ENCODE results near the gene LRRC52. TPM values are rescaled to one million over a fixed set of nuclear protein-coding genes. Genes with fewer than 3 reads are reported as not detected.

LRRC52 gene
- total RNA-seq, result not detected

DNA sequence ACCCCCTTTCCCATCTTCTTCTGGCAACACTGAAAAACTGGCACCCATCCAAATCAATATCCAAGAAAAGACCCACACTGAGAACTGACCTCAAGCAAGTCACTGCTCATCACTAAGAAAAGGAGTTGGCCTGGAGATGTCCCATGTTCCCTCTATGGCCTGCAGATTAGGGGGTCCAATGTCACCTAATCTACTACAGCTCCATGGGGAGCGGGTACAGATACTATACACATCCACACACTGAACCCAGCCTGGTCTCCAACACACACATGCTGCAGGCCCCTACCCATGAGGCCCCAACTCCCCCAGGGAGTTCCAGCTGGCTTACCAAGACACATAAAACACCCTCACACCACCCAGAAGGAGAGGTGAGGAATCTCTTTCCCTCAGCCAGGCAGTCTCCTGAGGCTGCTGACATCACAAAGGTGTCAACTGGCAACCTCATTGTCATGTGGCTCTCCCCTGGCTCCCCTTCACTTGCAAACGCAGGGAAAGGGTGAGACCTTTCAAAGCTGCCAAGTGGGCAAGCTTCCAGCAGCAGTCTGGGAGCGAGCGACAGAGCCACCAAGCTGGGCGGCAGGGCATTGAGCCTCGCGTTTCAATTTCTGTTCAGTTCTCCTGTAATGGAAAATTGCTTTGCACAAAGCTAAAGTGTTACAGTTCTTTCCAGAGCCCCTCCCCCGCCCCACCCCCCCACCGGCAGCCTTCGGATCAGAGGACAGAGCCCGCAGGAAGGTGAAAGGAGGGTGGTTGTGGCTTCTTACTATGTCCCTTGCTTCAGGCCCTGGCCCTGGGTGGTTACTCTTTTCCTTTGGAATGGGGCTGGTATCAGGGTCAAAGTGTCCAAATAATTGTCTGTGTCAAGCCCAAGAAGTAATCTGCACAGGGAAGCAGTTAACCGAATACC lies at the start of gene LRRC52:
Gene LRRC52 (plus strand): TSS at position 469 of the 907 bp plus-strand sequence. CDS start 297 bp downstream, at position 766.
- no peak for DNase-seq
- Histone ChIP-seq H3K27ac (no peak within 1 kb of the TSS), H3K9me3 (no peaks in the 10 kb centered on the region), H3K4me1 (peaks cover 0 to 3% (median 0%) of the 10 kb centered on the region in 4 donors), H3K36me3 (no peaks in the 10 kb centered on the region), H3K4me3 (no peak within 1 kb of the TSS), H3K27me3 (no peaks in the 10 kb centered on the region)
- in situ Hi-C loops (cut with MboI; ENCODE audit: low pct_ligation_motif_present in 1 of 4, low pct_unique_long_range_greater_than_20kb in 1 of 4, low sequenced_read_pairs in 3 of 4) (no loop called here), intact Hi-C loops (cut with DNase I; ENCODE audit: low total_unique reads) (no loop called here)
- 19 to 83% methylated on average over 1 to 12 of the region's 12 CpGs for WGBS, 2 donors (ENCODE audit: low coverage in 1 of 2)
- no peak for TF ChIP-seq POLR2AphosphoS5 (IDR thresholded peaks at IDR 0.05)
- no peak for TF ChIP-seq EP300 (IDR thresholded peaks at IDR 0.05; ENCODE audit: low read depth)
- TF ChIP-seq, protein P1, sequence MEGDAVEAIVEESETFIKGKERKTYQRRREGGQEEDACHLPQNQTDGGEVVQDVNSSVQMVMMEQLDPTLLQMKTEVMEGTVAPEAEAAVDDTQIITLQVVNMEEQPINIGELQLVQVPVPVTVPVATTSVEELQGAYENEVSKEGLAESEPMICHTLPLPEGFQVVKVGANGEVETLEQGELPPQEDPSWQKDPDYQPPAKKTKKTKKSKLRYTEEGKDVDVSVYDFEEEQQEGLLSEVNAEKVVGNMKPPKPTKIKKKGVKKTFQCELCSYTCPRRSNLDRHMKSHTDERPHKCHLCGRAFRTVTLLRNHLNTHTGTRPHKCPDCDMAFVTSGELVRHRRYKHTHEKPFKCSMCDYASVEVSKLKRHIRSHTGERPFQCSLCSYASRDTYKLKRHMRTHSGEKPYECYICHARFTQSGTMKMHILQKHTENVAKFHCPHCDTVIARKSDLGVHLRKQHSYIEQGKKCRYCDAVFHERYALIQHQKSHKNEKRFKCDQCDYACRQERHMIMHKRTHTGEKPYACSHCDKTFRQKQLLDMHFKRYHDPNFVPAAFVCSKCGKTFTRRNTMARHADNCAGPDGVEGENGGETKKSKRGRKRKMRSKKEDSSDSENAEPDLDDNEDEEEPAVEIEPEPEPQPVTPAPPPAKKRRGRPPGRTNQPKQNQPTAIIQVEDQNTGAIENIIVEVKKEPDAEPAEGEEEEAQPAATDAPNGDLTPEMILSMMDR (IDR thresholded peaks at IDR 0.05), result no peak
- TF ChIP-seq POLR2A (IDR thresholded peaks at IDR 0.05), result no peak

DNA sequence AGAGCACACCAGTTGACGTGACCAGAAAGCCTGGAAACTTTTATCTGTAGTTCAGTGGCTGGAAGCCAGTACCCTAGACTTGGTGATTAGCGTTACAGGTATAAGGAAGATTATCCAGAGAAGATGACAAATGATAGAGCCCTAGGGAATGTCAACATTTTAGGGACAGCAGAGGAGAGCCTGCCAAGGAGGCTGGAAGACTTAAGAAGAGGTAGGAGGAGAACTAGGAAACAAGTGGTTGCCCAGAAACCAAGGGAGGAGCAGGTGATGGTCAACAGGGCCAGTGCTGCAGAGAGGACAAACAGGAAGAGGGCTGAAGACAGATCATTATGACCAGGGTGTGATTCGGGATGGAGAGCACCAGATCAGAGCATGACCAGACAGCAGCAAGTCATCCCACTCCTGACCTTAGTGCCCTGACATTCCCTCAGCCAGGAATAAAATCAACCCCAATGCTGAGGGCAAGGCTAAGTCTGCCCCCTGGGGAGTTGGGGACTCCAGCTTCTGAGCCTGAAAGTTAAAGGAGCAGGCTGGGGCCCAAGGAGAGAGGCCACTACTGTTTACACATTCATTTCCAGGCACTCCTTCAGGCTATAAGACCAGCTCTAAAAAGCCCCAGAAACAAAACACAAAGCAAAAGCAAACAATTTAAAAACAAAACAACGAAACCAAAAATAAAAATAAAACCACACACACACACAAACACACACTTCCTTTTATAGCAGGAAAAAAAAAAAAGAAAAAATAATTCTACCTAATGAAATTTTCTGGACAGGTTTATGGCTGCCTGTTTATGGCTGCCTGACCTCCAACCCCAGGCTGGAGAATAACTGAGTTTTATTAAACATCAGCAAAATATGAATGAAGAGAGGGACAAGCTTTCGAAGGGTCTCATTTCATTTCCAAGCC lies 48.6 kb upstream of the LRRC52 start:
- WGBS, 2 donors (ENCODE audit: low coverage in 1 of 2), result 47 to 55% methylated on average over 5 of the region's 5 CpGs
- Histone ChIP-seq H3K4me3 (no peak overlapping the region), H3K27me3 (no peaks in the 10 kb centered on the region), H3K27ac (no peak overlapping the region), H3K4me1 (no peaks in the 10 kb centered on the region), H3K36me3 (no peaks in the 10 kb centered on the region), H3K9me3 (no peaks in the 10 kb centered on the region)
- in situ Hi-C loops (cut with MboI; ENCODE audit: low pct_ligation_motif_present in 1 of 4, low pct_unique_long_range_greater_than_20kb in 1 of 4, low sequenced_read_pairs in 3 of 4), result no loop called here
- TF ChIP-seq, protein P1 (IDR thresholded peaks at IDR 0.05), result no peak
- TF ChIP-seq EP300 (IDR thresholded peaks at IDR 0.05; ENCODE audit: low read depth) (no peak), POLR2AphosphoS5 (IDR thresholded peaks at IDR 0.05) (no peak), POLR2A (IDR thresholded peaks at IDR 0.05) (no peak)
- DNase-seq, result no peak
- intact Hi-C loops (cut with DNase I; ENCODE audit: low total_unique reads), result no loop called here

GRCh38 chr1:165495858-165496205 lies 48.0 kb upstream of the LRRC52 start:
- Histone ChIP-seq H3K36me3 (no peaks in the 10 kb centered on the region), H3K4me1 (no peaks in the 10 kb centered on the region), H3K9me3 (no peaks in the 10 kb centered on the region), H3K27ac (no peak overlapping the region), H3K27me3 (no peaks in the 10 kb centered on the region), H3K4me3 (no peak overlapping the region)
- in situ Hi-C loops (cut with MboI; ENCODE audit: low pct_ligation_motif_present in 1 of 4, low pct_unique_long_range_greater_than_20kb in 1 of 4, low sequenced_read_pairs in 3 of 4) (no loop called here), intact Hi-C loops (cut with DNase I; ENCODE audit: low total_unique reads) (no loop called here)
- DNase-seq, result no peak
- TF ChIP-seq, protein P1 (IDR thresholded peaks at IDR 0.05), result no peak
- no peak for TF ChIP-seq POLR2AphosphoS5 (IDR thresholded peaks at IDR 0.05)
- no peak for TF ChIP-seq POLR2A (IDR thresholded peaks at IDR 0.05)
- TF ChIP-seq EP300 (IDR thresholded peaks at IDR 0.05; ENCODE audit: low read depth), result no peak
- 61 to 62% methylated on average over 3 of the region's 3 CpGs for WGBS, 2 donors (ENCODE audit: low coverage in 1 of 2)

DNA sequence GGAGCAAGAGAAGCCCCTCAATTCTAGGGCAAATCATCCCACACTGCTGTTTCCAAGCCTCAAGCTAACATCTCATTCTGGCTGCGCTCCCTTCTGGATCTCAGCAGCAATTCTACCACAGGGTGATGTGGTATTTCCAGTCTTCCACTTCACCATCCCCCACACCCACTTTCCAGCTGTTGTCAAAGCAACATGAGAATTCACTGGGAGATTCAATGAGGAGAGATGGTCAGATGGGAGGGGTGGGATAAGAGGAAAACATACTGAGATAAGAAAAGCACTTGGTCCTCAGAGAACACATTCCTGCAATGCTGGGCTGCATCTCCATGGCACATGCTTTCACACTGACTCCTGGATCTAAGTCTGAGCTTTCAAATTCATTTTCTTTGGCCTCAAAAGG lies 47.3 kb upstream of the LRRC52 start:
- H3K4me3 ChIP-seq, result no peak overlapping the region
- no peaks in the 10 kb centered on the region for H3K36me3 ChIP-seq
- no peaks in the 10 kb centered on the region for H3K9me3 ChIP-seq
- DNase-seq, result no peak
- in situ Hi-C loops (cut with MboI; ENCODE audit: low pct_ligation_motif_present in 1 of 4, low pct_unique_long_range_greater_than_20kb in 1 of 4, low sequenced_read_pairs in 3 of 4), result no loop called here
- no peaks in the 10 kb centered on the region for H3K27me3 ChIP-seq
- WGBS, 2 donors (ENCODE audit: low coverage in 1 of 2), result 58% methylated on average over 1 of the region's 1 CpG; no CpG with 5 or more reads in 1 of the 2 donors
- intact Hi-C loops (cut with DNase I; ENCODE audit: low total_unique reads), result no loop called here
- H3K4me1 ChIP-seq, result no peaks in the 10 kb centered on the region
- H3K27ac ChIP-seq, result no peak overlapping the region
- TF ChIP-seq EP300 (IDR thresholded peaks at IDR 0.05; ENCODE audit: low read depth), result no peak
- TF ChIP-seq POLR2AphosphoS5 (IDR thresholded peaks at IDR 0.05), result no peak
- TF ChIP-seq, protein P1 (IDR thresholded peaks at IDR 0.05), result no peak
- no peak for TF ChIP-seq POLR2A (IDR thresholded peaks at IDR 0.05)

All from transverse colon (tissue), 4 donors.